Iris pigment epithelial cell (primary cell): ENCODE data around the gene BABAM2.
"Not testable (repeated sequence)": the region's sequence is repeated elsewhere in the genome, so short reads cannot be mapped to it uniquely, and the experiment has no call there.

ENCODE experiments used
- DNase-seq: peaks from one replicate; pipeline ENCODE4 v3.0.0-alpha.2; 2011; ENCODE audit warnings: low read depth

BABAM2 gene

GRCh38 chr2:28251337-28251736 lies 360.8 kb downstream of the BABAM2 start:
- DNase-seq, result no peak

- DNase-seq, result no peak
Observed at GRCh38 chr2:28252311-28252710, 361.8 kb downstream of the BABAM2 start.

- DNase-seq, result no peak
Observed at GRCh38 chr2:28253543-28253942, 363.0 kb downstream of the BABAM2 start.

GRCh38 chr2:28255231-28255630 lies 364.7 kb downstream of the BABAM2 start:
- not testable (repeated sequence) for DNase-seq

- no peak for DNase-seq
Observed at GRCh38 chr2:28257182-28257581, 366.7 kb downstream of the BABAM2 start.

GRCh38 chr2:28259226-28259625 lies 368.7 kb downstream of the BABAM2 start:
- DNase-seq, result not testable (repeated sequence)

- DNase-seq, result no peak
Observed at GRCh38 chr2:28263690-28264089, 373.2 kb downstream of the BABAM2 start.

GRCh38 chr2:28267282-28267681 lies 376.8 kb downstream of the BABAM2 start:
- DNase-seq, result no peak

- DNase-seq, result peak; percentile 58
Observed at GRCh38 chr2:28268386-28268785, 377.9 kb downstream of the BABAM2 start.

GRCh38 chr2:28269019-28269784 lies 378.7 kb downstream of the BABAM2 start:
- peak; percentile 76 for DNase-seq

- DNase-seq, result no peak
Observed at GRCh38 chr2:28270456-28271152, 380.1 kb downstream of the BABAM2 start.

GRCh38 chr2:28271231-28271918 lies 380.8 kb downstream of the BABAM2 start:
- no peak for DNase-seq

GRCh38 chr2:28271919-28272250 lies 381.4 kb downstream of the BABAM2 start:
- DNase-seq, result no peak

GRCh38 chr2:28273751-28274150 lies 383.2 kb downstream of the BABAM2 start:
- no peak for DNase-seq

- DNase-seq, result peak; percentile 99
Observed at GRCh38 chr2:28274911-28275685, 384.6 kb downstream of the BABAM2 start.

GRCh38 chr2:28276076-28276618 lies 385.6 kb downstream of the BABAM2 start:
- peak; percentile 99 for DNase-seq

- peak; percentile 49 for DNase-seq
Observed at GRCh38 chr2:28276807-28277206, 386.3 kb downstream of the BABAM2 start.

GRCh38 chr2:28277466-28277865 lies 386.9 kb downstream of the BABAM2 start:
- DNase-seq, result no peak

GRCh38 chr2:28279371-28279770 lies 388.8 kb downstream of the BABAM2 start:
- no peak for DNase-seq

- DNase-seq, result no peak
Observed at GRCh38 chr2:28280619-28281018, 390.1 kb downstream of the BABAM2 start.

- DNase-seq, result no peak
Observed at GRCh38 chr2:28281739-28282138, 391.2 kb downstream of the BABAM2 start.

GRCh38 chr2:28282248-28282647 lies 391.7 kb downstream of the BABAM2 start:
- no peak for DNase-seq
